Uterus (tissue), 4 donors: Measurements from ENCODE around the gene AKT3. TPM values are rescaled to one million over a fixed set of nuclear protein-coding genes. Genes with fewer than 3 reads are reported as not detected.

Experiments used
- DNase-seq, 2 donors: peaks; one replicate each; pipeline ENCODE4 v3.0.0-alpha.2; 2019 to 2020
- H3K27ac ChIP-seq, 2 donors: fragments of 200-600 bp; sonication (generic); 1 replicate in 1 of 2; 2 replicates in 1 of 2; pipeline ENCODE4 v1.5.1; 2016 to 2018
- H3K27me3 ChIP-seq, 2 donors: fragments of 200-600 bp; sonication (generic); one replicate each; pipeline ENCODE4 v1.5.1; 2018 to 2019; ENCODE audit warnings: control low read depth in 1 of 2
- H3K36me3 ChIP-seq, 2 donors: fragments of 200-600 bp; sonication (generic); one replicate each; pipeline ENCODE4 v1.5.1; 2019; ENCODE audit warnings: control low read depth in 1 of 2
- H3K4me1 ChIP-seq, 2 donors: fragments of 200-600 bp; sonication (generic); one replicate each; pipeline ENCODE4 v1.5.1; 2018 to 2019; ENCODE audit warnings: control low read depth in 1 of 2
- H3K4me3 ChIP-seq, 2 donors: fragments of 200-600 bp; sonication (generic); 1 replicate in 1 of 2; 2 replicates in 1 of 2; pipeline ENCODE4 v1.5.1; 2018 to 2019; ENCODE audit warnings: mild to moderate bottlenecking in 1 of 2
- H3K9me3 ChIP-seq, 2 donors: fragments of 200-600 bp; sonication (generic); one replicate each; pipeline ENCODE4 v1.5.1; 2019; ENCODE audit warnings: control low read depth in 1 of 2
- CTCF ChIP-seq, 4 experiments: fragments of 200-600 bp in 2 of 4; fragments of 450-650 bp in 2 of 4; sonication (generic) in 2 of 4; IDR thresholded peaks; one replicate each; pipeline ENCODE4 v1.5.1; 2016 to 2019; ENCODE audit warnings: antibody characterized with exemption in 4 of 4, mild to moderate bottlenecking in 2 of 4, moderate library complexity in 1 of 4
- POLR2A ChIP-seq, 2 donors: fragments of 450-650 bp; IDR thresholded peaks; one replicate each; pipeline ENCODE4 v1.6.1; 2016; ENCODE audit warnings: antibody characterized with exemption in 2 of 2, mild to moderate bottlenecking in 1 of 2, moderate library complexity in 1 of 2
- intact Hi-C: fragments of 100-400 bp; cut with DNase I; formaldehyde crosslinking; loops from one replicate; pipeline ENCODE4 v1.15.1; 2023; ENCODE audit warnings: low total_unique reads
- total RNA-seq, 4 donors: library from RNA; depleted of rRNA in 3 of 4; stranded (reverse); fragments of >200 nt in 3 of 4; gene quantifications; one replicate each; pipeline versions ENCODE4 v1.1.0 to v1.2.4, GENCODE V29; 2014 to 2023
- donor health status: DM: yes; HTN: yes; CAD: no.

The AKT3 gene
- total RNA-seq, 4 donors from 2014 or later: 39.2 to 227 (median 97.6) TPM

GRCh38 chr1:243483071-243483771, 366.8 kb downstream of the AKT3 start:
- H3K4me1 ChIP-seq: no peaks in the 10 kb centered on the region
- TF ChIP-seq CTCF (IDR thresholded peaks at IDR 0.05): peak in 2 of 4 experiments; percentile 17
- no peak for TF ChIP-seq POLR2A (IDR thresholded peaks at IDR 0.05)
- no peak overlapping the region for H3K27ac ChIP-seq
- no peaks in the 10 kb centered on the region for H3K27me3 ChIP-seq
- intact Hi-C loops: no loop called here
- H3K36me3 ChIP-seq: no peaks in the 10 kb centered on the region
- DNase-seq: no peak
- no peaks in the 10 kb centered on the region for H3K9me3 ChIP-seq
- peak overlapping the region in 1 of 2 donors; percentile 30 for H3K4me3 ChIP-seq

GRCh38 chr1:243482141-243483022, 367.7 kb downstream of the AKT3 start:
- no peak overlapping the region for H3K27ac ChIP-seq
- intact Hi-C loops: no loop called here

GRCh38 chr1:243481101-243481500, 368.9 kb downstream of the AKT3 start:
- Histone ChIP-seq H3K27me3 (no peaks in the 10 kb centered on the region), H3K9me3 (no peaks in the 10 kb centered on the region), H3K4me3 (no peak overlapping the region), H3K4me1 (no peaks in the 10 kb centered on the region), H3K27ac (no peak overlapping the region), H3K36me3 (no peaks in the 10 kb centered on the region)
- TF ChIP-seq POLR2A (IDR thresholded peaks at IDR 0.05): no peak
- TF ChIP-seq CTCF (IDR thresholded peaks at IDR 0.05): no peak
- no peak for DNase-seq
- intact Hi-C loops: no loop called here

More at GRCh38 chr1:243482141-243483022, 367.7 kb downstream of the AKT3 start:
- H3K4me1 ChIP-seq: no peaks in the 10 kb centered on the region
- H3K4me3 ChIP-seq: peak overlapping the region in 1 of 2 donors; percentile 30
- H3K36me3 ChIP-seq: no peaks in the 10 kb centered on the region
- H3K27me3 ChIP-seq: no peaks in the 10 kb centered on the region
- H3K9me3 ChIP-seq: no peaks in the 10 kb centered on the region
- DNase-seq: peak in 1 of 2 donors; percentile 44
- no peak for TF ChIP-seq POLR2A (IDR thresholded peaks at IDR 0.05)
- no peak for TF ChIP-seq CTCF (IDR thresholded peaks at IDR 0.05)

- H3K27ac ChIP-seq: no peak overlapping the region
- no peaks in the 10 kb centered on the region for H3K9me3 ChIP-seq
- H3K4me3 ChIP-seq: no peak overlapping the region
- intact Hi-C loops: no loop called here
- TF ChIP-seq POLR2A (IDR thresholded peaks at IDR 0.05) (no peak), CTCF (IDR thresholded peaks at IDR 0.05) (no peak)
- H3K27me3 ChIP-seq: no peaks in the 10 kb centered on the region
- H3K4me1 ChIP-seq: no peaks in the 10 kb centered on the region
- DNase-seq: no peak
- no peaks in the 10 kb centered on the region for H3K36me3 ChIP-seq
Measured at GRCh38 chr1:243477731-243478290, 372.2 kb downstream of the AKT3 start.
